HCT116 (cell line): ENCODE measurements around the gene CAPN1. TPM values are rescaled to one million over a fixed set of nuclear protein-coding genes. Genes with fewer than 3 reads are reported as not detected.

ENCODE experiments used
- ATAC-seq: fragments of 200-7000 bp; cut with Tn5 transposase; 2 replicates; pipeline ENCODE4 v1.9.1; 2020; ENCODE audit warnings: mild to moderate bottlenecking, moderate library complexity
- Bru-seq: library from RNA; stranded (reverse); fragments of 400-500 nt; gene quantifications from one replicate; lab custom pipeline; 2021; lab: Mats Ljungman, UMichigan
- BruChase-seq, 2 experiments: library from RNA; stranded (reverse); fragments of 400-500 nt; gene quantifications; one replicate each; lab custom pipeline; 2021; lab: Mats Ljungman, UMichigan
- BruUV-seq: library from RNA; stranded (reverse); fragments of 400-500 nt; replicated peaks from 2 replicates; lab custom pipeline; 2021; lab: Mats Ljungman, UMichigan
- CTCF ChIA-PET: fragments of 300-600 bp; sonication (Branson Sonifier 250); formaldehyde crosslinking; loops from one replicate; lab custom pipeline; 2021; ENCODE audit warnings: antibody characterized with exemption; lab: Charles Lee
- POLR2A ChIA-PET: fragments of 300-600, 350-600 bp; sonication (Branson Sonifier 250); formaldehyde crosslinking; loops from one replicate; lab custom pipeline; 2021; ENCODE audit warnings: antibody characterized with exemption; lab: Charles Lee
- RAD21 ChIA-PET, 2 experiments: fragments of 300-600 bp; sonication (Branson Sonifier 250); formaldehyde crosslinking; loops; one replicate each; lab custom pipeline; 2023; ENCODE audit warnings: low total read pairs in 2 of 2; ENCODE audit not compliant: uncharacterized antibody in 2 of 2, unreplicated experiment in 2 of 2, low non-redundant PET in 1 of 2; lab: Charles Lee
- DNase-seq: peaks from one replicate; pipeline ENCODE4 v3.0.0-alpha.2; 2010; ENCODE audit warnings: low read depth, low spot score
- H2AFZ ChIP-seq: fragments of 200-600 bp; shearing (Covaris generic), sonication (generic); 2 replicates; pipeline ENCODE4 v1.6.1; 2017; ENCODE audit warnings: low read depth, mixed run types, mixed read lengths, antibody characterized with exemption, low read length; ENCODE audit not compliant: poor library complexity, severe bottlenecking
- H3K27ac ChIP-seq: 2 replicates; pipeline ENCODE4 v1.5.1; 2012; ENCODE audit warnings: low read depth, low read length
- H3K27me3 ChIP-seq: fragments of 200-600 bp; sonication (generic); 2 replicates; pipeline ENCODE4 v1.6.1; 2016; ENCODE audit warnings: mixed run types, low read length, mixed read lengths; ENCODE audit not compliant: insufficient read depth
- H3K36me3 ChIP-seq, 2 experiments: fragments of 200-500 bp in 1 of 2; fragments of 200-600 bp in 1 of 2; sonication (Bioruptor generic) in 1 of 2; sonication (generic) in 1 of 2; 2 replicates each; pipeline versions ENCODE4 v1.5.1 to v1.6.1; 2014 to 2016; ENCODE audit warnings: low read length in 2 of 2, inconsistent platforms in 1 of 2, mixed read lengths in 1 of 2, mixed run types in 1 of 2; ENCODE audit not compliant: insufficient read depth in 2 of 2, control insufficient read depth in 1 of 2
- H3K4me1 ChIP-seq, 2 experiments: fragments of 200-600 bp in 1 of 2; sonication (generic) in 1 of 2; 2 replicates each; pipeline versions ENCODE4 v1.5.1 to v1.6.1; 2012 to 2017; ENCODE audit warnings: low read length in 2 of 2, inconsistent platforms in 1 of 2, mild to moderate bottlenecking in 1 of 2, mixed read lengths in 1 of 2, mixed run types in 1 of 2, moderate library complexity in 1 of 2; ENCODE audit not compliant: insufficient read depth in 2 of 2, control insufficient read depth in 1 of 2
- H3K4me2 ChIP-seq: fragments of 200-600 bp; sonication (generic); 2 replicates; pipeline ENCODE4 v1.6.1; 2017; ENCODE audit warnings: mixed run types, low read length, mixed read lengths
- H3K4me3 ChIP-seq, 2 experiments: fragments of 200-600 bp in 1 of 2; sonication (generic) in 1 of 2; replicated peaks in 1 of 2; 2 replicates each; pipeline ENCODE4 v1.5.1; 2011 to 2016; ENCODE audit warnings: low read length in 2 of 2, control low read depth in 1 of 2, low read depth in 1 of 2, mild to moderate bottlenecking in 1 of 2, mixed read lengths in 1 of 2, mixed run types in 1 of 2
- H3K79me2 ChIP-seq: fragments of 200-600 bp; sonication (generic); 2 replicates; pipeline ENCODE4 v1.6.1; 2017; ENCODE audit warnings: mild to moderate bottlenecking, mixed run types, low read length, moderate library complexity, mixed read lengths; ENCODE audit not compliant: insufficient read depth
- H3K9ac ChIP-seq: fragments of 200-600 bp; sonication (generic); 2 replicates; pipeline ENCODE4 v1.6.1; 2016; ENCODE audit warnings: low read length, mixed read lengths
- H3K9me2 ChIP-seq: fragments of 200-600 bp; sonication (generic), shearing (Covaris generic); 2 replicates; pipeline ENCODE4 v1.6.1; 2017; ENCODE audit warnings: mixed run types, mild to moderate bottlenecking, moderate library complexity; ENCODE audit not compliant: insufficient read depth
- H3K9me3 ChIP-seq, 2 experiments: fragments of 200-500 bp in 1 of 2; fragments of 200-600 bp in 1 of 2; sonication (Bioruptor generic) in 1 of 2; sonication (generic) in 1 of 2; 2 replicates each; pipeline ENCODE4 v1.6.1; 2014 to 2017; ENCODE audit warnings: low read length in 2 of 2, mixed read lengths in 2 of 2, inconsistent platforms in 1 of 2, low read depth in 1 of 2, mild to moderate bottlenecking in 1 of 2, mixed run types in 1 of 2, moderate library complexity in 1 of 2; ENCODE audit not compliant: control insufficient read depth in 1 of 2, insufficient read depth in 1 of 2
- H4K20me1 ChIP-seq: fragments of 200-600 bp; sonication (generic), shearing (Covaris generic); 2 replicates; pipeline ENCODE4 v1.6.1; 2017; ENCODE audit warnings: mixed run types, mild to moderate bottlenecking, moderate library complexity; ENCODE audit not compliant: insufficient read depth
- CEBPB ChIP-seq: IDR thresholded peaks from 2 replicates; pipeline ENCODE4 v1.6.1; 2012; ENCODE audit warnings: low read depth
- CTCF ChIP-seq, 3 experiments: fragments of 200-600 bp in 1 of 3; sonication (generic) in 1 of 3; IDR thresholded peaks in 2 of 3; conservative IDR thresholded peaks in 1 of 3; 2 replicates each; pipeline ENCODE4 v1.5.1; 2012 to 2017; ENCODE audit warnings: low read depth in 2 of 3, low read length in 2 of 3, antibody characterized with exemption in 1 of 3, borderline replicate concordance in 1 of 3, control low read depth in 1 of 3, mild to moderate bottlenecking in 1 of 3, mixed read lengths in 1 of 3, mixed run types in 1 of 3, moderate library complexity in 1 of 3; ENCODE audit not compliant: insufficient read depth in 1 of 3
- EZH2 ChIP-seq: fragments of 200-600 bp; sonication (generic); IDR thresholded peaks from 2 replicates; pipeline ENCODE4 v1.6.1; 2017; ENCODE audit warnings: antibody characterized with exemption, mixed run types
- EZH2phosphoT487 ChIP-seq: fragments of 200-600 bp; IDR thresholded peaks from 2 replicates; pipeline ENCODE4 v1.6.1; 2018; ENCODE audit warnings: antibody characterized with exemption, borderline replicate concordance
- MAX ChIP-seq: IDR thresholded peaks from 2 replicates; pipeline ENCODE4 v1.6.1; 2012
- POLR2AphosphoS5 ChIP-seq: IDR thresholded peaks from 2 replicates; pipeline ENCODE4 v1.6.1; 2011; ENCODE audit warnings: mild to moderate bottlenecking, low read depth, low read length, moderate library complexity
- REST ChIP-seq: IDR thresholded peaks from 2 replicates; pipeline ENCODE4 v1.6.1; 2012; ENCODE audit warnings: low read depth
- SP1 ChIP-seq: IDR thresholded peaks from 2 replicates; pipeline ENCODE4 v1.6.1; 2012; ENCODE audit warnings: low read depth
- ZBTB33 ChIP-seq: IDR thresholded peaks from 2 replicates; pipeline ENCODE4 v1.6.1; 2011; ENCODE audit warnings: mild to moderate bottlenecking, low read length, moderate library complexity; ENCODE audit not compliant: insufficient replicate concordance; ENCODE audit errors: extremely low read depth
- ZFX ChIP-seq: fragments of 450-650 bp; IDR thresholded peaks from 2 replicates; pipeline ENCODE4 v1.6.1; 2017
- intact Hi-C: fragments of 100-400 bp; cut with micrococcal nuclease; formaldehyde crosslinking; loops from 2 replicates; pipeline ENCODE4 v1.10.0; 2022
- long read RNA-seq: library from polyadenylated mRNA; unstranded; transcript quantifications from one replicate; pipeline ENCODE4 v2.0.0, GENCODE V29; 2021; ENCODE audit not compliant: unreplicated experiment
- polyA plus RNA-seq: library from polyadenylated mRNA; unstranded; fragments of >200 nt; gene quantifications from 2 replicates; pipeline ENCODE4 v1.2.1, GENCODE V29; 2012; ENCODE audit warnings: missing spikeins
- total RNA-seq: library from RNA; stranded (reverse); gene quantifications from one replicate; pipeline ENCODE4 v1.2.1, GENCODE V29; 2021; ENCODE audit not compliant: unreplicated experiment

CAPN1 gene
- total RNA-seq, result 279 TPM
- polyA plus RNA-seq, result 220 and 224 TPM in 2 replicates
- percentile 72 among the genes with signal in this experiment for Bru-seq, nascent RNA
- BruChase-seq, experiment 1, labeled RNA remaining after a 6-hour chase, result percentile 89 among the genes with signal in this experiment
- percentile 81 among the genes with signal in this experiment for BruChase-seq, experiment 2, labeled RNA remaining after a 2-hour chase
- long read RNA-seq, partial matches to known transcripts, result 154 of 627 reads
- long read RNA-seq, other reads (novel, unspliced or antisense), result 472 of 627 reads

GRCh38 chr11:65181569-65182257 lies at the start of gene CAPN1:
CAPN1 (plus strand) TSS chr11:65181928; CDS start chr11:65182702, 774 bp downstream.
- POLR2A ChIA-PET, result interaction anchor here (1.1 to 2.8 kb wide), 7 partner anchors 12 to 70 kb away, joined by 3 to 20 read pairs (median 6); partner anchors contain the start of genes FAU, MRPL49, SPDYC and SYVN1
- Histone ChIP-seq H3K27me3 (no peaks in the 10 kb centered on the region), H3K4me2 (peak within 1 kb of the TSS; percentile 97), H3K9me2 (no peaks in the 10 kb centered on the region), H3K9me3 (no peaks in the 10 kb centered on the region), H3K36me3 (peaks cover 7 to 26% of the 10 kb centered on the region in 2 experiments; a peak in 3 of 4 replicates), H3K9ac (peak within 1 kb of the TSS; percentile 97), H3K79me2 (peaks cover 56% of the 10 kb centered on the region), H3K4me3 (peak within 1 kb of the TSS; percentile 81 to 95), H4K20me1 (no peaks in the 10 kb centered on the region), H2AFZ (no peak within 1 kb of the TSS), H3K4me1 (peaks cover 23 to 35% of the 10 kb centered on the region in 2 experiments), H3K27ac (peak within 1 kb of the TSS; percentile 100)
- CTCF ChIA-PET, result interaction anchor here (0.8 to 2.7 kb wide), 7 partner anchors 12 to 334 kb away, joined by 3 to 14 read pairs (median 6); partner anchors contain the start of genes FAU, MRPL49, SPDYC and SYVN1
- no peak for TF ChIP-seq REST
- peak; percentile 50; the same call in 1 of the 2 replicates for TF ChIP-seq MAX
- peak; percentile 69 for TF ChIP-seq SP1
- TF ChIP-seq CEBPB, result no peak
- TF ChIP-seq POLR2AphosphoS5, result peak; percentile 67
- no peak for TF ChIP-seq EZH2phosphoT487
- TF ChIP-seq ZFX, result no peak
- TF ChIP-seq ZBTB33, result peak; percentile 30
- TF ChIP-seq EZH2, result no peak
- no peak for TF ChIP-seq CTCF (IDR thresholded peaks at IDR 0.05 in 2 of 3, conservative IDR thresholded peaks at IDR 0.05 in 1 of 3; ENCODE audit: borderline replicate concordance in 1 of 3, insufficient read depth in 1 of 3, low read depth in 2 of 3, low read length in 2 of 3)
- peak; percentile 77 for ATAC-seq
- BruUV-seq, result no TSS peak
- intact Hi-C loops, result loop anchor here (2.0 to 5.0 kb wide), 4 partner anchors 47 to 334 kb away; partner anchors contain the start of genes SYVN1 and TM7SF2
- peak; percentile 87 for DNase-seq
- RAD21 ChIA-PET, result interaction anchor here (1.0 to 1.4 kb wide), 4 partner anchors 46 to 64 kb away, joined by 3 to 8 read pairs (median 4); partner anchors contain the start of genes FAU (in 1 of the 2), MRPL49 (in 1 of the 2) and ZNHIT2 (in 1 of the 2)
